Measurements from ENCODE around the gene NTN5. TPM values are rescaled to one million over a fixed set of nuclear protein-coding genes. Genes with fewer than 3 reads are reported as not detected.
"Not testable (repeated sequence)": the region's sequence is repeated elsewhere in the genome, so short reads cannot be mapped to it uniquely, and the experiment has no call there.

The NTN5 gene
- polyA plus RNA-seq, 1 donor, result 0.42 TPM

DNA sequence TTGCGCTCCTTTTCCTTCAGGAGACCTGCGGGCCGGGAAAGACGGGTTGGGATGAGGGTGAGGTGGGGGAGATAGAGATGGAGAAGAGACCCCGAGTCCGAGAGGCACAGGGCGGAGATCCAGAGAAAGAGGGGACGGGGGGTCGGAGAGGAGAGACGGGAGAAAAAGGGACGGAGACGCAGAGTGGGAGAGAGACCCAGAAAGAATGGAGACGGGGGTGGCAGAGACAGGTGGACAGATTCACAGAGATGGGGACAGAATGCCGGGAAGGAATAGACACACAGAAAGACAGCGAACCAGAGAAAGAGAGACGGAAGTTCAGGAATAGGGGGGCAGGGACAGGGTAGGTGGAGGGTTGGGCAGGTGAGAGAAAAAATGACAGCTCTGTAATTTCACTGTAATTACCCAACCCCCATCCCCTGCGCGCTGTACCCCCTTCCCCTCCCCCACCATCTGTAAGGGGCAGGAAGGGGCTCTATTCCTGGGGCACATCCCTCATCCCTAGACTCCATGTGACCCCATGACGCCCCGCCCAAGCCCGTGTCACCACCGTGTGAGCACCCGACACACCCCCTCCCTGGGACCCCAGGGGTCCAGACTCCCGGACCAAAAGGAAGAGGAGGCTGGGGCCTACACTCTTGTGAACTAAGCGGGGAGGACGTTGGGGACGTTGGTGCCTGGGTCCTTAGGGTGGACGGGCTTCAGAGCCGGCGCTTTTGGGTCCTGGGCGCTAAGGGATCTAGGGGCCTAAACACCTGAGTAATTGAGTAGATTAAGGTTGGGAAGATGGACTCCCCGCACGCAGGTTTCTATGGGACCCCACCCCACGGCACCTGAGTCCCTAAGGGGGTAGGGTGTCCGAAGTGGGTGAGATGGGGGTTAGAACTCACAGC is 36.6 kb downstream of the NTN5 start:
- WGBS (ENCODE audit: insufficient coverage, low lambda C conversion rate), result 0% methylated on average over 2 of the region's 35 CpGs
- DNase-seq, result peak in 1 of 2 donors; percentile 63
- peaks cover 47% of the 10 kb centered on the region for H3K4me1 ChIP-seq (ENCODE audit: control insufficient read depth, insufficient read depth, low read length)

DNA sequence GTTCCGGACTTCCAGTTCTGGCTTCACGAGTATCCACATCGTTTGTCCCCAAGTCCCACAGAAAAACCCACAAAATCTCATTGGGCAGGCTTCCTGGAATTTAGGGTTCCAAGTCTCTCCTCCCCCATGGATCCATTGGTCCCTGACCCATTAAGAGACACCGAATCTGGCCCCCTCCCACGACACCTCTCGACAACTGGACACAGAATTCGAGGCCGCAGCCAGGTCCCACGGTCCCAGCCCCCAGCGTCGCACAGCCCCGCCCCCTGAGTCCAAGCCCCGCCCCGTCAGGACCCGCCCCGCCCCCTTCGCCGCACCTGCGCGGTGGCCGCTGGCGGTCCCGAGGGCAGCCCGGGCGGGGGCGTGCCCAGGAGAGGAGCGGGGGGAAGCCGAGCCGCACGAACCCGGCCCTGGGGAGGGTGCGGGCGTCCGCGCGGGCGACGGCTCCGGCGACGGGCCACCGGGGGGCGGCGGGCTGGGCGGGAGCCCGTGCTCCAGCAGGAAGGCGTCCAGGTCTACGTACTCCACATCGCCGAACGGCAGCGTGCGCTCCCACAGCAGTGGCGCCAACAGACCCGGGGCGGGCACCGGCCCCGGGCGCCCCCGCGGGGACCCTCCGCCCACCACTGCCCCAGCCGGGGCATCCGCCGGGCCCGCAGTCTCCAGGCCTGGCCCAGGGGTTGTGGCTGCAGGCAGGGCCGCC is 37.4 kb downstream of the NTN5 start:
- Histone ChIP-seq H3K4me3 (ENCODE audit: low read length) (peak overlapping the region; percentile 71), H3K36me3 (ENCODE audit: control insufficient read depth, insufficient read depth, low read length) (peaks cover 2% of the 10 kb centered on the region), H3K9me3 (ENCODE audit: control insufficient read depth, low read depth, low read length) (no peaks in the 10 kb centered on the region), H3K27me3 (ENCODE audit: control insufficient read depth, insufficient read depth, low read length) (no peaks in the 10 kb centered on the region), H3K4me1 (ENCODE audit: control insufficient read depth, insufficient read depth, low read length) (peaks cover 55% of the 10 kb centered on the region), H3K27ac (ENCODE audit: low read length) (peak overlapping the region; percentile 94)
- DNase-seq, result peak in 1 of 2 donors; percentile 74
- WGBS (ENCODE audit: insufficient coverage, low lambda C conversion rate), result no CpG with 5 or more reads among the region's 67 CpGs

More for the DNA sequence above, 36.6 kb downstream of the NTN5 start:
- Histone ChIP-seq H3K27me3 (ENCODE audit: control insufficient read depth, insufficient read depth, low read length) (no peaks in the 10 kb centered on the region), H3K36me3 (ENCODE audit: control insufficient read depth, insufficient read depth, low read length) (peaks cover 2% of the 10 kb centered on the region), H3K4me3 (ENCODE audit: low read length) (peak overlapping the region; percentile 71), H3K27ac (ENCODE audit: low read length) (peak overlapping the region; percentile 87), H3K9me3 (ENCODE audit: control insufficient read depth, low read depth, low read length) (no peaks in the 10 kb centered on the region)

DNA sequence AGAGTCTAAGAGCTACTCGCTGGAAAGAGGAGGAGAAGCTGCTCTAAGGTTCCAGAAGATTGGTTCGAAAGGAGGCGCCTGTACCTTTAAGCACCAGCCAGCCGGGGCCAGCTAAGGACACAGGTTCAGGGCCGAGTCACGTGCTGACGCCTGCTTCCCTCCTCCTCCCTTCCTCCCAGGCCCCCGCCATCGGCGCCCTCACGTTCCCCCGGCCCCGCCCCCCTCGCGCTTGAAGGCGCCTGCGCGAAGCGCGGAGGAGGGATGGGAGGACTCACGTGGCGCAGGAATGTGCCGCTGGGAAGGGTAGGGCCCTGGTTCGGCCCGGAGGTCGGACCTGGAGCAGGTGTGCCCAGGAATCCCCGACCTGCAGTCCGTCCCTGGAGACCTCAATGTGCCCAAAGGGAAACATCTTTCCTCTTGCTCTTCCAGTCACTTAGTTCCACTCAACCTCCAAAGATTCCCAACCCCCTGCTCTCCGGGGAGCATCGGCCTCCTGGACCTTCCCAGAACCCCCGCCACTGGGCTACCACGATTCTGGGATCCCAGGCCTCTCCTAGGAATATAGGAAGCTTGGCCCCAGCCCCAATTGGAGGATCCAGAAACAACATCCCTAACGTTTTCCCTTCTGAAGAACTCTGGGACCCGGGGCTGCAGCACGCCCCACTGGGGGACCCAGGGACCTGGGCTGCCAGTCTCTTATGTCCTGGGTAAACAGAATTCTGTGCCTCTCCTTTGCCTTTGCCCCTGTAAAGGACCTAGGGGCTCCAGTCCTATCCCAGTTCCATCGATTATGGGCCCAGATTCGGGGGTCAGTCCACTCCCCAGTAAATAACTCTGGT is 38.2 kb downstream of the NTN5 start:
- peaks cover 63% of the 10 kb centered on the region for H3K4me1 ChIP-seq (ENCODE audit: control insufficient read depth, insufficient read depth, low read length)
- no peak overlapping the region for H3K4me3 ChIP-seq (ENCODE audit: low read length)
- peaks cover 4% of the 10 kb centered on the region for H3K9me3 ChIP-seq (ENCODE audit: control insufficient read depth, low read depth, low read length)
- H3K36me3 ChIP-seq (ENCODE audit: control insufficient read depth, insufficient read depth, low read length), result peaks cover 2% of the 10 kb centered on the region
- no peaks in the 10 kb centered on the region for H3K27me3 ChIP-seq (ENCODE audit: control insufficient read depth, insufficient read depth, low read length)
- H3K27ac ChIP-seq (ENCODE audit: low read length), result peak overlapping the region; percentile 94
- WGBS (ENCODE audit: insufficient coverage, low lambda C conversion rate), result no CpG with 5 or more reads among the region's 37 CpGs
- peak; percentile 97 to 98 for DNase-seq

DNA sequence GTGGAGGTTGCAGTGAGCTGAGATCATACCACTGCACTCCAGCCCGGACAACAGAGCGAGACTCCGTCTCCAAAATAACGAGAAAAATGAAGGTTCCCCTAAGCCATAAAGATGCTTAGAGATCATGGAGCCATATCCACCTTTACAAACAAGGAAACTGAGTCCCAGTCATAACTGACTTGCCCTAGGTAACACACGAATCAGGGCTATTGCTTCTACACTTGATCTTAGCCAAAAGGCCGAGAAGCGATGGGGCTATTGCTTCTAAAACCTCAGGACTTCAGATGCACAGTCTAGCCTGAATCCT is 38.8 kb downstream of the NTN5 start:
- Histone ChIP-seq H3K27me3 (ENCODE audit: control insufficient read depth, insufficient read depth, low read length) (no peaks in the 10 kb centered on the region), H3K9me3 (ENCODE audit: control insufficient read depth, low read depth, low read length) (peaks cover 10% of the 10 kb centered on the region), H3K36me3 (ENCODE audit: control insufficient read depth, insufficient read depth, low read length) (peaks cover 5% of the 10 kb centered on the region), H3K4me3 (ENCODE audit: low read length) (no peak overlapping the region), H3K4me1 (ENCODE audit: control insufficient read depth, insufficient read depth, low read length) (peaks cover 67% of the 10 kb centered on the region), H3K27ac (ENCODE audit: low read length) (peak overlapping the region; percentile 77)
- DNase-seq, result no peak
- no CpG with 5 or more reads among the region's 7 CpGs for WGBS (ENCODE audit: insufficient coverage, low lambda C conversion rate)

DNA sequence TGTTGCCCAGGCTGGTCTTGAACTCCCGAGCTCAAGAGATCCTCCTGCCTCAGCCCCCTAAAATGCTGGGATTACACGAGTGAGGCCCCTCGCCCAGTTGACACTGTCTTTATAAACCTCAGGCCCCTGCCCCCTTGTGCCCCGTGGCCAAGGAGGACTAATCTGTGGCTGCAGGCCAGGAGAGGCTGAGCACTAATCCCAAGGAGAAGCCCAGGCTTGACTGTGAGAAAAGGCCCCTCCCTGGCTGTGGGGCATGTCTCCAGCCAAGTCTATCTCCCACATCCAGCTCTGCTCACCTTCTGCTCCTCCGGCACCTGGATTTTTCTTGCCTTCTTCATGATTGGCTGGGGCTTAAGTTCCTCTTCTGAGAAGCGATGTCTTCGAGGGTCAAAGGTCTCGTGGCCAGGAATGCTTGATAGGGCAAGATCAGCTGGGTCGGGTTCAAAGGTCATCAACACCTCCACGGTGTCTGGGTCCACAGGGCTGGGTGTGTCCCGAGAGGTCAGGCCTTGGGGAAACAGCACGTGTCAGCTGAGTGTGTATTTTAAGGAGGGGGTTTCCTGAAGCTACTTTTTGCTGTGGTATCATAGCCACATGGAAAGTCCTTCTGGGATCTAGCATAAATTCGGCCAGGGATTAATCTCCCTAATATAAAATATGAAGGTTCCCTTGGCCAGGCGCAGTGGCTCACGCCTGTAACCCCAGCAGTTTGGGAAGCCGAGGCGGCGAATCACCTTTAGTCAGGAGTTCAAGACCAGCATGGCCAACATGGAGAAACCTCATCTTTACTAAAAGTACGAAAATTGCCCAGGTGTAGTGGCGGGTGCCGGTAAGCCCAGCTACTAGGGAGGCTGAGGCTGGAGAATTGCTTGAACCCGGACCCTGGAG is 39.4 kb downstream of the NTN5 start:
- peak; percentile 89 to 94 for DNase-seq
- no peak overlapping the region for H3K4me3 ChIP-seq (ENCODE audit: low read length)

DNA sequence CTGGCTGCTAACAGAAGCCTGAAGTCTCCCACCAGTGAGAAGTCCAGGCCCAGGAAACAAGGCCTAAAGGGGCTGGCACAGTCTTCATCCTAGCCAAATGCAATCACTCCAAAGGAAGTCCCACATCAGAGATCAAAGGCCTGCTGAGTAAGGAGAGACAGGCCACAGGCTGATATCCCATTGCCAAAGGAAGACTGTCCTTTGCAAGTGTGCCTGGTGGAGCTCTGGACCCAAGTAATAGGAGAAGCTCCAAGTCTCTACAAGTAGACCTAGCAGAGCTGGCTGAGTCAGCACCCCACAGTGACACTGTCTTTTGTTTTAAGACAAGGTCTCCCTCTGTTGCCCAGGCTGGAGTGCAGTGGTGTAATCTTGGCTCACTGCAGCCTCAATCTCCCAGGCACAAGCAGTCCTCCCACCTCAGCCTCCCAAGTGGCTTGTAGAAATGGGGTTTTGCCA is 40.1 kb downstream of the NTN5 start:
- Histone ChIP-seq H3K4me3 (ENCODE audit: low read length) (no peak overlapping the region), H3K27ac (ENCODE audit: low read length) (peak overlapping the region; percentile 77), H3K27me3 (ENCODE audit: control insufficient read depth, insufficient read depth, low read length) (no peaks in the 10 kb centered on the region), H3K4me1 (ENCODE audit: control insufficient read depth, insufficient read depth, low read length) (peaks cover 72% of the 10 kb centered on the region), H3K9me3 (ENCODE audit: control insufficient read depth, low read depth, low read length) (peaks cover 12% of the 10 kb centered on the region), H3K36me3 (ENCODE audit: control insufficient read depth, insufficient read depth, low read length) (peaks cover 16% of the 10 kb centered on the region)
- DNase-seq, result peak in 1 of 2 donors; percentile 44

More for the DNA sequence above, 39.4 kb downstream of the NTN5 start:
- Histone ChIP-seq H3K4me1 (ENCODE audit: control insufficient read depth, insufficient read depth, low read length) (peaks cover 67% of the 10 kb centered on the region), H3K27ac (ENCODE audit: low read length) (peak overlapping the region; percentile 77), H3K27me3 (ENCODE audit: control insufficient read depth, insufficient read depth, low read length) (no peaks in the 10 kb centered on the region), H3K9me3 (ENCODE audit: control insufficient read depth, low read depth, low read length) (peaks cover 12% of the 10 kb centered on the region), H3K36me3 (ENCODE audit: control insufficient read depth, insufficient read depth, low read length) (peaks cover 10% of the 10 kb centered on the region)
- 60% methylated on average over 2 of the region's 22 CpGs for WGBS (ENCODE audit: insufficient coverage, low lambda C conversion rate)

DNA sequence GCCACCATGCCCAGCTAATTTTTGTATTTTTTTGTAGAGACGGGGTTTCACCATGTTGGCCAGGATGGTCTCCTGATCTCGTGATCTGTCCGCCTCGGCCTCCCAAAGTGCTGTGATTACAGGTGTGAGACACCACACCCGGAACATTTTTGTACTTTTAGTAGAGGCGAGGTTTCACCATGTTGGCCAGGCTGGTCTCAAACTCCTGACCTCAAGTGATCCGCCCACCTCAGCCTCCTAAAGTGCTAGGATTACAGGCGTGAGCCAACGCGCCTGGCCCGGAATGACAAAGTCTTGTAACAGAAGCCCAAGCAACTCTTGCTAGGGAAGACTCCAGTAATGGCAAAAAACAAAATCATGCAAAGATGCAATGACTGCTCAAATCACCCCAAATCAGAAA is 40.5 kb downstream of the NTN5 start:
- H3K4me1 ChIP-seq (ENCODE audit: control insufficient read depth, insufficient read depth, low read length), result peaks cover 76% of the 10 kb centered on the region
- not testable (repeated sequence) for DNase-seq; H3K27me3 ChIP-seq (ENCODE audit: control insufficient read depth, insufficient read depth, low read length); H3K4me3 ChIP-seq (ENCODE audit: low read length)
- peaks cover 12% of the 10 kb centered on the region for H3K9me3 ChIP-seq (ENCODE audit: control insufficient read depth, low read depth, low read length)
- 100% methylated on average over 1 of the region's 11 CpGs for WGBS (ENCODE audit: insufficient coverage, low lambda C conversion rate)
- peaks cover 16% of the 10 kb centered on the region for H3K36me3 ChIP-seq (ENCODE audit: control insufficient read depth, insufficient read depth, low read length)
- peak overlapping the region; percentile 77 for H3K27ac ChIP-seq (ENCODE audit: low read length)

DNA sequence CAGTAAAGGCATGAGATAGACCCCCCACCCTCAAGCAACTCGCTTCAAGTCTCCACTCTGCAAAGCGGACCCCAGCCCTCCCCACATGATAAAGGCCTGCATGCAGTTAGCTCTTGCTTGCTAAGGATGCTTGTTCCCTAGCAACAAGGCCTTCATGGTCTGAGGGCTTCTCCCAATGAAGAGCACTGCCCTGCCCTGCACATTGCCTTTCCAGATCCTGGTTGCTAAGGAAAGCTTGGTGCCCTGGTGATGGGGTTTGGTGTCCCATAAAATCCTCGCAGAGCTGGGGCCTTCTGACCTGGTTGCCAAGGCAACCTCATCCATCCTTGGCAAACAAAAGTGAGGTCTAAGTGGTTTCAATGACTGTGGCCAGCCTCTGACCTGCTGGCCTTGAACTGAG is 41.6 kb downstream of the NTN5 start:
- H3K9me3 ChIP-seq (ENCODE audit: control insufficient read depth, low read depth, low read length), result peaks cover 12% of the 10 kb centered on the region
- peaks cover 79% of the 10 kb centered on the region for H3K4me1 ChIP-seq (ENCODE audit: control insufficient read depth, insufficient read depth, low read length)
- WGBS (ENCODE audit: insufficient coverage, low lambda C conversion rate), result no CpG with 5 or more reads among the region's 3 CpGs
- peak overlapping the region; percentile 54 for H3K27ac ChIP-seq (ENCODE audit: low read length)
- DNase-seq, result peak in 1 of 2 donors; percentile 19
- peaks cover 16% of the 10 kb centered on the region for H3K36me3 ChIP-seq (ENCODE audit: control insufficient read depth, insufficient read depth, low read length)
- no peaks in the 10 kb centered on the region for H3K27me3 ChIP-seq (ENCODE audit: control insufficient read depth, insufficient read depth, low read length)
- H3K4me3 ChIP-seq (ENCODE audit: low read length), result peak overlapping the region; percentile 19

DNA sequence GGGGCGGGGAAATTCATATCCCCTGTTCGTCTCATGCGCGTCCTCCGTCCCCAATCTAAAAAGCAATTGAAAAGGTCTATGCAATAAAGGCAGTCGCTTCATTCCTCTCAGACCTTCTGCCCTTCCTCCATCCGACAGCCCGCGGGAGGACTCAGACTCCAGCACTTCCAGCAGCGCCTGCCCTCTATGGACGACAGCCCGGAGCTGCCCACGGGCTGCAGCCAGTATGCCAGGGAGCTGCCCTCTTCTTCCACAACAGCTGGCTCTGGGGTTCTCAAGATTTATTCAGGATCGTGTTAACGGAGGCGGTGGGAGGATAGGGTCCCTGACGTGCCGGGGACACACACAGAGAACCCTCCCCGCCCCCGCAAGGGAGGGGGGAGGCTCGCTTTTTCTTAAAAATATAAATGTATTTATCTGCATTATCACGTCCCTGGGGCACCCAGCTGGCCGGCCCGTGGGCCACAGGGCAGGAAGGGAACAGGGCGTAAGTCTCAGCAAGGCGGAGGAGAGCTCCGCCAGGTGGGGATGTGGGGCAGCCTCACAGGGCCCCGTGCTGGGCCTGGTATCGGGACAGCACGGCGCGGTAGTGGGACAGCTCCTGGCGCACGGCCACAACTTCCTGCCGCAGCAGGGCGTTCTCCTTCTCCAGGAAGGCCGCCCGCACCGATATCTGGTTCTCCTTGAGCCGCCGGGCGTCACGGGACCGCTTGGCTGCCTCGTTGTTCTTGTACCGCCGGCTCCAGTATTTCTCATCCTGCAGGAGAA is 42.3 kb downstream of the NTN5 start:
- Histone ChIP-seq H3K4me3 (ENCODE audit: low read length) (peak overlapping the region; percentile 19), H3K4me1 (ENCODE audit: control insufficient read depth, insufficient read depth, low read length) (peaks cover 86% of the 10 kb centered on the region), H3K27me3 (ENCODE audit: control insufficient read depth, insufficient read depth, low read length) (no peaks in the 10 kb centered on the region), H3K36me3 (ENCODE audit: control insufficient read depth, insufficient read depth, low read length) (peaks cover 18% of the 10 kb centered on the region), H3K27ac (ENCODE audit: low read length) (peak overlapping the region; percentile 54), H3K9me3 (ENCODE audit: control insufficient read depth, low read depth, low read length) (peaks cover 12% of the 10 kb centered on the region)
- no CpG with 5 or more reads among the region's 47 CpGs for WGBS (ENCODE audit: insufficient coverage, low lambda C conversion rate)
- DNase-seq, result peak in 1 of 2 donors; percentile 77

Data from large intestine (tissue), 3 donors.